Left ventricle myocardium inferior (tissue), 1 donor: ENCODE results near the gene CLEC3A. TPM values are rescaled to one million over a fixed set of nuclear protein-coding genes. Genes with fewer than 3 reads are reported as not detected.

ENCODE experiments used
- DNase-seq: peaks from one replicate; pipeline ENCODE4 v3.0.0-alpha.2; 2020
- H3K27ac ChIP-seq: fragments of 200-600 bp; replicated peaks from 2 replicates; pipeline ENCODE4 v1.8.0; 2021
- H3K27me3 ChIP-seq: fragments of 200-600 bp; 2 replicates; pipeline ENCODE4 v1.8.0; 2021; ENCODE audit warnings: low read depth
- H3K36me3 ChIP-seq: fragments of 200-600 bp; 2 replicates; pipeline ENCODE4 v1.8.0; 2021
- H3K4me1 ChIP-seq: fragments of 200-600 bp; 2 replicates; pipeline ENCODE4 v1.8.0; 2021
- H3K4me3 ChIP-seq: fragments of 200-600 bp; 2 replicates; pipeline ENCODE4 v1.8.0; 2021; ENCODE audit warnings: mild to moderate bottlenecking, moderate library complexity
- H3K9me3 ChIP-seq: fragments of 200-600 bp; replicated peaks from 2 replicates; pipeline ENCODE4 v1.8.0; 2021
- intact Hi-C: fragments of 100-400 bp; cut with micrococcal nuclease; formaldehyde crosslinking; loops from one replicate; pipeline ENCODE4 v1.11.0; 2022
- long read RNA-seq: library from polyadenylated mRNA; unstranded; transcript quantifications from one replicate; pipeline ENCODE4 v2.0.0, GENCODE V29; 2021
- total RNA-seq: library from RNA; stranded (reverse); fragmentation: NEBNext Ultra II Directional; extraction: Animal tissue kit (Norgen Biotek cat#: 25700); gene quantifications from one replicate; pipeline ENCODE4 v1.2.1, GENCODE V29; 2021
- TF ChIP-seq, protein P1 (sequence below): fragments of 200-600 bp; IDR thresholded peaks from 2 replicates; pipeline ENCODE4 v1.8.0; 2021; ENCODE audit warnings: antibody characterized with exemption, mild to moderate bottlenecking, borderline replicate concordance
- donor health status: DM: no; HTN: yes; CAD: no; lungs with severe emphysema.

The CLEC3A gene
- total RNA-seq = not detected
- long read RNA-seq = 0 reads

- no peak for DNase-seq
- peaks cover 49% of the 10 kb centered on the region for H3K27me3 ChIP-seq
- TF ChIP-seq, protein P1, sequence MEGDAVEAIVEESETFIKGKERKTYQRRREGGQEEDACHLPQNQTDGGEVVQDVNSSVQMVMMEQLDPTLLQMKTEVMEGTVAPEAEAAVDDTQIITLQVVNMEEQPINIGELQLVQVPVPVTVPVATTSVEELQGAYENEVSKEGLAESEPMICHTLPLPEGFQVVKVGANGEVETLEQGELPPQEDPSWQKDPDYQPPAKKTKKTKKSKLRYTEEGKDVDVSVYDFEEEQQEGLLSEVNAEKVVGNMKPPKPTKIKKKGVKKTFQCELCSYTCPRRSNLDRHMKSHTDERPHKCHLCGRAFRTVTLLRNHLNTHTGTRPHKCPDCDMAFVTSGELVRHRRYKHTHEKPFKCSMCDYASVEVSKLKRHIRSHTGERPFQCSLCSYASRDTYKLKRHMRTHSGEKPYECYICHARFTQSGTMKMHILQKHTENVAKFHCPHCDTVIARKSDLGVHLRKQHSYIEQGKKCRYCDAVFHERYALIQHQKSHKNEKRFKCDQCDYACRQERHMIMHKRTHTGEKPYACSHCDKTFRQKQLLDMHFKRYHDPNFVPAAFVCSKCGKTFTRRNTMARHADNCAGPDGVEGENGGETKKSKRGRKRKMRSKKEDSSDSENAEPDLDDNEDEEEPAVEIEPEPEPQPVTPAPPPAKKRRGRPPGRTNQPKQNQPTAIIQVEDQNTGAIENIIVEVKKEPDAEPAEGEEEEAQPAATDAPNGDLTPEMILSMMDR = no peak
- H3K4me3 ChIP-seq = no peak within 1 kb of the TSS
- intact Hi-C loops = no loop called here
- no peaks in the 10 kb centered on the region for H3K4me1 ChIP-seq
- no peaks in the 10 kb centered on the region for H3K9me3 ChIP-seq
- H3K27ac ChIP-seq = no peak within 1 kb of the TSS
- no peaks in the 10 kb centered on the region for H3K36me3 ChIP-seq
Measured at GRCh38 chr16:78022347-78023060, at the start of gene CLEC3A. CLEC3A (plus strand) TSS chr16:78022548; CDS start chr16:78022627, 79 bp downstream.

DNA sequence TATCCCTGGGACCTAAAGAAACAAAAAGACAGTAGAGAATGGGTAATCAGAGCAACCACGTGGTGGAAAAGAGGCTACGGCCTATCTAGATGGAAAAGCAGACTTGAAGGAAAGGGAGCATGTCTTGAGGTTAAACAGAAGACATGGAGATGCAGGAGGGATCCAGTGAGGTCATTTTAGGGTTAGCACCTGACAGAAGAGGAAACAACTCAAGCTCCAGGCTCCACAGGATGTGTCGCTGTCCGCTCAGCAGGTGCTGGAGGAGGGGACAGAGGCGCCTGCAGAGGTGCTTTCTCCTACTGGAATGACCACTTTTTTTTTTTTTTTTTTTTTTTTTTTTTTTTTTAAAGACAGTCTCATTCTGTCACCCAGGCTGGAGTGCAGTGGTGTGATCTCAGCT is 47.5 kb upstream of the CLEC3A start:
- TF ChIP-seq, protein P1 = no peak
- Histone ChIP-seq H3K4me1 (peaks cover 4% of the 10 kb centered on the region), H3K27ac (no peak overlapping the region), H3K27me3 (peaks cover 4% of the 10 kb centered on the region), H3K36me3 (no peaks in the 10 kb centered on the region), H3K4me3 (no peak overlapping the region), H3K9me3 (no peaks in the 10 kb centered on the region)
- intact Hi-C loops = loop anchor here (5.0 kb wide), 1 partner anchor 298 kb away; no protein-coding TSS in a partner anchor
- DNase-seq = no peak

GRCh38 chr16:77975942-77976341 is 46.4 kb upstream of the CLEC3A start:
- Histone ChIP-seq H3K4me3 (no peak overlapping the region), H3K36me3 (no peaks in the 10 kb centered on the region), H3K4me1 (peaks cover 4% of the 10 kb centered on the region), H3K9me3 (no peaks in the 10 kb centered on the region), H3K27me3 (peaks cover 4% of the 10 kb centered on the region), H3K27ac (no peak overlapping the region)
- intact Hi-C loops = no loop called here
- no peak for DNase-seq
- TF ChIP-seq, protein P1 = no peak

GRCh38 chr16:77977339-77977738 is 45.0 kb upstream of the CLEC3A start:
- no peaks in the 10 kb centered on the region for H3K36me3 ChIP-seq
- intact Hi-C loops = no loop called here
- H3K4me3 ChIP-seq = no peak overlapping the region
- no peaks in the 10 kb centered on the region for H3K27me3 ChIP-seq
- H3K4me1 ChIP-seq = no peaks in the 10 kb centered on the region
- DNase-seq = no peak
- TF ChIP-seq, protein P1 = no peak
- H3K27ac ChIP-seq = no peak overlapping the region
- H3K9me3 ChIP-seq = no peaks in the 10 kb centered on the region

GRCh38 chr16:77985111-77985510 is 37.2 kb upstream of the CLEC3A start:
- intact Hi-C loops = no loop called here
- Histone ChIP-seq H3K36me3 (no peaks in the 10 kb centered on the region), H3K9me3 (no peaks in the 10 kb centered on the region), H3K4me3 (no peak overlapping the region), H3K27ac (no peak overlapping the region), H3K27me3 (no peaks in the 10 kb centered on the region), H3K4me1 (no peaks in the 10 kb centered on the region)
- TF ChIP-seq, protein P1 = no peak
- no peak for DNase-seq
